HG03060 (cell line): ENCODE data around the gene GGCT.
"Not testable (repeated sequence)": the region's sequence is repeated elsewhere in the genome, so short reads cannot be mapped to it uniquely, and the experiment has no call there.

Source experiments
- ATAC-seq: cut with Tn5 transposase; IDR thresholded peaks from one replicate; pipeline ENCODE4 v1.9.1; 2021; ENCODE audit warnings: low read depth, moderate number of reproducible peaks; ENCODE audit not compliant: unreplicated experiment

GGCT gene, protein sequence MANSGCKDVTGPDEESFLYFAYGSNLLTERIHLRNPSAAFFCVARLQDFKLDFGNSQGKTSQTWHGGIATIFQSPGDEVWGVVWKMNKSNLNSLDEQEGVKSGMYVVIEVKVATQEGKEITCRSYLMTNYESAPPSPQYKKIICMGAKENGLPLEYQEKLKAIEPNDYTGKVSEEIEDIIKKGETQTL

DNA sequence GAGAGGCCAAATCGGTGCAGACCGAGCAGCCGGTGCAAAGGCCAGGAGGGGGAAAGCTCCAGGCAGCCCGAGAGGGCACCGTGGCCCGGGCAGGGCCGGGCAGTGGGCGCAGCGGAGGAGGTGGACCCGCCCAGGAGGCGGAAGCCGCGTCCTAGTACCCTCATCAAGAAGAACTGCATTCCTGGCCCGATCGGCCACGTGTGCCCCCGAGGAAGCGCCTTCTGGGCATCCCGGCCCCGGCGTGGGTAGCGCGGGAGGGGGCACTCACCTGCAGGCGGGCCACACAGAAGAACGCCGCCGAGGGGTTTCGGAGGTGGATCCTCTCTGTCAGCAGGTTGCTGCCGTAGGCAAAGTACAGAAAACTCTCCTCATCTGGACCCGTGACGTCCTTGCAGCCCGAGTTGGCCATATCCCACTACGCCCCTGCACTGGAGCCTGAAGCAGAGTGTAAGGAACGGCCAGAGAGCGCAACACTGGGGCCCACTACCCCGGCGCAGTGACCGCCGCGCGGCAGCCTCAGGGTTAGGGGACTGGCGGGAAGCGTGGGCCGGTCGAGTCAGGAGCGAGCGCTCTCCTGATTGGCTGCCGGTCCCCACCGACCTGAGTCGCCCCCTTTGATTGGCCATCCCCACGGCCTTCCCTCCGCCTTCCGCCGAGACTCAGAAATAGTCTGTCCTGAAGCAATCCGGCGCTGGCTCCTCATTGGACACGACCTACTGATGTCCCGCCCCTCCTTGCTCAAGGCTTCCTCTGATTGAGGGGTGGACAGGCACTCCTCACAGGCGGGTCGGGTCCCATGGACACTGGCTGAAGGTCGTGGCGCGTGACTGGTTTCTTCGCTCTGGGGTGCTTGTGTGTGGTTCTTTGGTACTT is at the start of gene GGCT:
GGCT (minus strand) TSS at position 529 of the 873 bp plus-strand sequence; CDS start at position 409, 120 bp downstream.
- peak; percentile 96 for ATAC-seq

DNA sequence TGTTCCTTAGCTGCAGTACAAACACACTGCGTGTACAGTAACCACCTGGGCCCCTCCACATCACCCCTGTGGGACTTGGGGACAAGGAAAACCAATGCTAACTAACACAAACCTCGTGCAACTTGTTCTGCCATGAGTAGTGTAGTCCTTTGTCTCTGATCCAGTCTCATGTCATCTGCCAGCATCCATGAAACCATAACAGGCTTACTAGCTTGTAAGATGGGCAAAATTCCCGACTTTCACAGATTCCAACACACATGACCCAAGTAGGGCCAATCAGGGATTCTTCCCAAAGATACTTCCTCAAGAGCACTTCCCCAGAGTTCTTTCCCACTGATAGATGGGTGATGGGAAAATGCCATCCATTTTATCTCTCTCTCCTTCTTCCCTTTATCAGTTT is 48.9 kb upstream of the GGCT start:
- no peak for ATAC-seq

DNA sequence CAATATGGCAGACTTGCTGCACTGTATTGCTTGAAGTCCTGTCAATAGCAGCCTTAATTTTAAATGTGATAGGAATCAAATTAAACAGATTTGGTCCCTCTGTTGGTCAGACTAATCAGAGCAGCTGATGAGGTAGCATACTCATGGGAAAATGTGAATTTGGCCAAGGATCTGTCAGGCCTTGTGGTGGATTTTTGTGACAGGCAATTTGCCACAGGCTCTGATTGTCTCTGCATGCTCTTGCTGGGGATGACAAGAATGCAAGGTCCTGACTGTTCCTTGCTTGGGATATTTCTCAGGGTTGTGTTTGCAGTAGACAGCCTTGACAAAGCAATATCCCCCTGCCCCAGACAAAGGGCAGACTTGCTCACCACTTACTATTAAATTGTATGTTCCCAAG is 48.5 kb upstream of the GGCT start:
- no peak for ATAC-seq

DNA sequence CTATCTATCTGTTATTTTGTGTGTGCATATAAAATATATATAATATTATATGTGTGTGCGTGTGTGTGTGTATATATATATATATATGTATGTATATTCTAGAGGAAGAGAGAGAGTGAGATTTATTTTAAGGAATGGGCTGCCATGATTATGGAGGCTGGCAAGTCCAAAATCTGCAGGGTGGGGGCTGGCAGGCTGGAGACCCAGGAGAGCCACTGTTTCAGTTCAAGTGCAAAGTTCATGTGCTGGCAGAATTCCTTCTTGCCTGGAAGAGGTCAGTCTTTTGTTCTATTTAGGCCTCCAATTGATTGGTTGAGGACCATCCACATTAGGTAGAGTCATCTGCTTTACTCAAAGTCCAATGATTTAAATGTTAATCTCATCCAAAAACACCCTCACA is 47.7 kb upstream of the GGCT start:
- ATAC-seq: no peak

DNA sequence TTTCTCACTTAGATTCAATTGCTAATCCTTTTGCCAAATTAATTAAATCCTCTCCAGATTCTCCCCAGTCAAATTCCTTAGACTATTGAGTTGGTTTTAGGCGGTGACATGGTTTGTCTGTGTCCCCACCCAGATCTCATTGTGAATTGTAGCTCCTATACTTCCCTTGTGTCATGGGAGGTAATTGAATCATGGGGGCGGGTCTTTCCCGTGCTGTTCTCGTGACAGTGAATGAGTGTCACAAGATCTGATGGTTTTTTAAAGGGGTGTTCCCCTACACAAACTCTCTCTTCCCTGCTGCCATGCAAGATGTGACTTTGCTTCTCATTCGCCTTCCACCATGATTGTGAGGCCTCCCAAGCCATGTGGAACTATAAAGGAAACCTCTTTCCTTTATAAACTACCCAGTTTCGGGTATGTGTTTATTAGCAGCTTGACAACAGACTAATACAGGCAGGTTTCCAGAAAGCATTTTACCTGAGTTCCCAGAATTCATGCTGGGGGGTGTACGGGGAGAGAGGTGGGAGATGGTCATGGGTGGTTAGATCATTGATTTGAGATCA is 45.4 kb upstream of the GGCT start:
- no peak for ATAC-seq

DNA sequence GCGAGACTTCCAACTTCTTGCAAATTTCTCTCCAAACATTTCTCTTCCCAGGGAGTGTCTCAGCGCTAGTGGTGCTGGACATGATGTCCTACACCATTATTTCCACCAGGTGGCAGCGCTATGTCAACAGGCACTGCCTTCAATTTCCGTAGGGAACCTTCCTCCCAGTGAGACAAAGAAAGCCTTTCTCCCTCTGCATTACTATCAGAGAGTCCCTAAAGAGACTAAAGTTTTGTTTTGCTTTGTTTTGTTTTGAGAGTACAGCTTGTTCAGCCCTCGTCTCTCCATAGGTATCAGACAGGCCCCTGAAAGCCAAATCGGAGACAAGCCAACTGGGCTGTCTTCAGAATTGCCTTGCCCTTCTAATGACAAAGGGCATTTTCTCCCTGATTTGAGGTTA is 44.2 kb upstream of the GGCT start:
- no peak for ATAC-seq

DNA sequence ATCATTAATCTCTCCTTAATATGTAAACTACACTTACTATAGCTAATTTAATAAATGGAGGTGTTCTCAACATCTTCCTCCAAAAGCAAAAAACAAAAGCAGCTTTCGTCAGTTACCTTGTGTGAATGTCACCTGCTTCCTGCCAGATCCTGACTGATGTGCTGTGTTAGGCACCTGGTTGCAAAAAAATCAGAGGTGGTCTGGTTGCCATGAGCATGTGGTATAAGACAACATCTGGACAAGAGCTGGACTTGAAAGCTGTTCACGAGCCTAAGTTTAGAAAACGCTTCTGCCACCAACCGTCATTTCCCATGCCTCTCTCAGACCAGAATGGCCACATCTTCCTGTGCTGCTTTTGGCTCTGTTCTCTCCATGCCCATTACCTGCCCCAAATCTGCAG is 42.0 kb upstream of the GGCT start:
- ATAC-seq: no peak

DNA sequence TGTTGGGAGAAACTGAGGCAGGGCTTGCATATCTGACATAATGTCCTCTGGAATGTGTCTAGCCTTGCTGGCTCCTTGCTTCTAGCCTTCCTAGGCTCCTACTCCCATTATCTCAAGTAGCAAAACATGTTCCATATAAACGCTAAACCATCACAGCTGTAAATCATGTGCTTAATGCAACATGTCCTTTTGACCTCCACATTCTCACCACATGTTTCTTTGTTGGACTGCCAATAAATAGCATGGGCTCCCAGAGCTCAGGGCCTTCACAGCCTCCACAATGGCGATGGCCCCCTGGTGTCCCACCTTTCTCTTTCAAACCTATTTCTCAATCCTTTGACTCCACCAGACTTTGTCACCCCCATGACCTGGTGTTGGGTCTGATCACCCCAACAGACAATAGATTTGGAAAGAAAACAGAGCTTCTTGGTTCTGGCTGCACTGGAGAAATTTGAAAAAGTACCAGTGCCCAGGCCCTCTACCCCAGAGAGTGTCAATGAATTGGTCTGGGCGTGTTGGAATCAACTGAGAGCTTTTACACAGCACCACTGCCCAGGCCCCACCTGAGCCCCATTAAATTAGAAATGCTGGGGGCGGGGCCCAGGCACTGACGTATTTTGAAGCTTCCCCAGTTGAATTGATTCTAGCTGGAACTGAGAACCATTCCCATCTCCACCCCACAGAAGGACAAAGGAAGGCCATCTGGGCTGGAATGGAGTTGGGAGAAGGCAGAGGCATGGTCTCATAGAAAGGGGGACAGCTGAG is 41.3 kb upstream of the GGCT start:
- no peak for ATAC-seq

DNA sequence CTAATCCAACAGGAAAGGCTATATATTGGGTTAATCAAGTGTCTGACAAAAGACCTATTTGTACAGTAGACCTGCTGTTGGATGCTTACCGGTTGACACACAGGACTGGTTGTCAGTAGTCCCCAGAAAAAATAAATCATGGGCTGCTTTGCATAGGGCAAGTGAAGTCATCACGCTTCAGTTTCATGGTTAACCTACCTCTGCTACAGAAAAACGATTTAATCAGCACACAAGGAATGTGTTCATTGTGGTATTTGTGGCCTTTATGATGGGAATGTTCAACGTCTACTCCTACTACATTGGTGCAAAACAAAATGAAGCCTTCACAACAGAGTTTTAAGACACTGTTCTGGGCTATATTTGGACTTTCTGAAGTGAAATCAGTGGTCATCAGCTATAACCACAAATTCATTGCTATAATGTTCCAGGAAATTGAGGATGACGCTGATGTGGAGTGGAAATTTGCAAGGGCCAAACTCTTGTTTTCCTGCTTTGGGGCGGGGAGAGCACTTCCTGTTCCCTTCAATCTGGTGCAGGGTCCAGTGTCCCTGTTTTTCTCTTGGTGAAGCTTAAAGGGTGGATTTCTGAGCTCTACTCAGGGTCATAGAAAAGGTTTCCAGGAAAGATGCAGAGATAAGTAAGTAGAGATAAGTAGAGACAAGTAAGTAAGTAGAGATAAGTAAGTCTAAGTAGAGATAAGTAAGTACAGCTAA is 39.3 kb upstream of the GGCT start:
- no peak for ATAC-seq

DNA sequence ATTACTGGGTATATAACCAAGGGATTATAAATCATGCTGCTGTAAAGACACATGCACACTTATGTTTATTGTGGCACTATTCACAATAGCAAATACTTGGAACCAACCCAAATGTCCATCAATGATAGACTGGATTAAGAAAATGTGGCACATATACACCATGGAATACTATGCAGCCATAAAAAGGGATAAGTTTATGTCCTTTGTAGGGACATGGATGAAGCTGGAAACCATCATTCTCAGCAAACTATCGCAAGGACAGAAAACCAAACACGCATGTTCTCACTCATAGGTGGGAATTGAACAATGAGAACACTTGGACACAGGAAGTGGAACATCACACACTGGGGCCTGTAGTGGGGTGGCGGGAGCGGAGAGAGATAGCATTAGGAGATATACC is 38.5 kb upstream of the GGCT start:
- not testable (repeated sequence) for ATAC-seq

DNA sequence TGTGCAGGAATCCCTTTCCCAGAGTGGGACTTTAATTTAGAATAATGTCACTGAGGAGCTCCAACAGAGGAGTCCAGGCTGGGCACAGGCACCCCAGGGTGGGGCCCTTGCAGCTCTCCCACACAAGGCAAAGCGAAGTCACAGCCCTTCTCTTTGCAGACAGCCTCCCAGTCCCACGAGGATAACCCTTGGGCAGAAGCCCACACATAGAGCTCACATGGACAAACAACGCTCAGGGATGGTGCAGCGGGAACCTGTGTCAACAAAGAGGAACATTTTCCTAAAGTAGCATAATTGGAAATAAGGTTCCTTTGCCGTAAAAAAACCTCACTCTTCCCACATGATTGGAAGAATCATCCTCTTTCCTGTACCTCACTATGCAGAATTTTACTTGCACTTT is 29.3 kb upstream of the GGCT start:
- ATAC-seq: no peak

DNA sequence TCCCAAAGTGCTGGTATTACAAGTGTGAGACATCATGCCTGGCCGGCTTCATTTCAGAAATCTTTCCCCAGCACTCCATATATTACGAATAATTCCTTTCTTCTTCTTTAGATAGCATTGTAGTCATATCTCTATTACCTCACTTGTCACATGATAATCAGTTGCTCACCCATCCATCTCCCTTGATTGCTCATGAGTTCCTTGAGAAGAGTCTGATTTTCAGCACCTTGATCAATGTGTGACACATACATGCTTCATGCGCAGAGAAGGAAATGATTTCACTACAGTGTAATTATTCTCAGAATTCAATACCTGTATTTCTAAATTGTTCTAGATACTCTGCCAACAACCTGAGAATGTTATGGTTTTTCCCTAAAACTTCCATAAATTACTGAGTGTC is 26.7 kb upstream of the GGCT start:
- ATAC-seq: no peak

DNA sequence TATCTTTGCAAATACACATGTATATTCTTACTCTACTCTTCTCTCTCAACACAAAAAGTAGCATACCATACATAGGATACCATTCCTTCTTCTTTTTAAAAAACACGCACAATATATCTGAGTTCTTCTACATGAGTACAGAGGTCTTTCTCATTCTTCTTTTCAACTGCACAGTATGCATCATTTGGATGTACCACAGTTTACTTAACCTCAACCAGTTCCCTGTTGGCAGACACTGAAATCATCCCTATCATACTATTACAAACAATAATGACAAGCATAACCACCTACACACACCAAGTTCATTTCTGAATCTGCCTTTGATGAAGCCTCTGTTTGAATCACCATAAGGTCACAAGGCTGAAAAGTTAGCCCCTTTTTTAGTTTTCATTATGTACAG is 25.7 kb upstream of the GGCT start:
- ATAC-seq: no peak

DNA sequence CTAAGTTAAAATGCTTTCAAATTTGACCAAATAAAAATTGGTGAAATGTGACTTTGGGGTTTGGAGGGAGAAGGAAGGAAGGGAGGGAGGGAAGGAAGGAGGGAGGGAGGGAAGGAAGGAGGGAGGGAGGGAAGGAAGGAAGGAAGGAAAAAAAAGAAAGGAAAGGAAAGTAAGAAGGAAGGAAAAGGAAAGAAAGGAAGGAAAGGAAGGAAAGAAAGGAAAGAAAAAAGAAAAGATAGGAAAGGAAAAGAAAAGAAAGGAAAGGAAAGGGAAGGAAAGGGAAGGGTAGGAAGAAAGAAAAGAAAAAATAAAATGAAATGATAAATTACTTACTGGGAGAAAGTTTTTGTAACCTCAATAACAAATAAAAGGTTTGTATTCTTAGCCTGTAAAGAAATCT is 24.1 kb upstream of the GGCT start:
- ATAC-seq: no peak

DNA sequence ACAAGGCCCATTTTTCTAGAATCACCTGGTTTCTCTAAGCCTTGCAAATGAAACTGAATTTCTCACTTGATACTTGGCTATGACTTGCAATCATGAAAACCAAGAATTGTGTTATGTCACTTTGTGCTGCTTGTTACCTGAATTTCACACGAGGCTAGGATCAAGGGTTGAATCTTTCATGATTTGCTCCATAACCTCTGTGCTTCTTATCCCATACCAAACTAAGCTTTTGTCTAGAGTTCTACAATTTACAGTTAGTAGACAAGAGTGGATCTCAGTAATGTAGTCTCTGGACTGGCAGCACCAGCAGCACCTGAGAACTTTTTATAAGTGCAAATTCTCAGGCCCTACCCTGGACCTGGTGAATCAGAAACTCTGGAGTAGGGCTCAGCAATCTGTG is 22.7 kb upstream of the GGCT start:
- not testable (repeated sequence) for ATAC-seq

DNA sequence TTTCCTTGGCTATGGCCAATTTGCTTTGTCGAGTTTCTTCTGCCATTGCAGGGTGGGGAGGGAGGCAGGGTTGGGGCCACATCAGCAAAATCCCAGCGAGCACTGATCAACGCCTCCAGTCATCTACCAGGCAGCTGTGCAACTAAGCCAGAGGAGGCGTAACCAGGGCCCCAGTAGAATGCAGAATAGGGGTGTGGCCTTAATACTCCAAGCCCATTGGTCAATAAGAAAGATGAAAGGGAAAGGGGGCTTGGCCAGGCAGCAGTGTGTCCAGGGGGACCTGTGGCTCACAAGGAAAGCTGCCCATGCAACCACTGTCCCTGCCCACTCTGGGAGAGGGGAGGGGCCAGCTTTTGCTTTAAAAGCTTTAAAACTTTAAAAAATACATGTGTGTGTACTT is 21.5 kb upstream of the GGCT start:
- ATAC-seq: no peak

DNA sequence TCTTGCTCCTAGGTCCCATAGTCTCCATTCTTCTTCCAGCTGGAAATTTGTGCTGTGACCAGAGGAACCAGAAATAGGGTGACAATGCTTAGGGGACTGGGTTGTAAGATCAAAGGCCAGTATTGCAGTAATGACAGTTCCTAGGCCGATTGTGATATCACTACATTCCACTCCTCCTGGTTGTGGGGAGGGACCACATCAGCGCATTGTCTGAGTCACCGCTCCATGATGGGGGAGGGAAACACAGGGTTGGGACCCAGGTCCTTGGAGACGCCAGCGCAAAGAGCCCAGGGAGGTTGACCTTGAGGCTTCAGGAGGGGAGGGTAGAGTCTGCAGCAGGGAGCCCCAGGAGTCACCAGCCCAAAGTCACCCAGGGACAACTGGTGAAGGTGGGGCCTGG is 20.8 kb upstream of the GGCT start:
- ATAC-seq: no peak

DNA sequence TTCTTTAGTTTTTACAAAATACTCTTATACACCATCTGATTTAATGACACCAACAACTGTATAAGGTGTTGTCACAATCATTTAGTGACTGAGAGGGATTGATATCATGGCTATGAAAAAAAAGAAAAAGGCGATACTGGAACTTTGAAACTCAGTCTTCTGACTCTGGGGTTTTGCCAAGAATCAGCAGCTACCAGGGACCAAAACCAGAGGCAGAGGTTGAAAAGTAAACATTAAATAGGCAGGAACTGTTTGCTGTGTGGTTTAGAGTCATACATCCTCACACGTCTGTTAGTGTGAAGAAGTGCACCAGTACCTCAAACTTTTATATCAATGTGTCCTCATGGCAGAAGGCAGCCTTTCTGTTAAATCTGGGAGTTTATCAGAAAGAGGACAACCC is 19.9 kb upstream of the GGCT start:
- no peak for ATAC-seq

DNA sequence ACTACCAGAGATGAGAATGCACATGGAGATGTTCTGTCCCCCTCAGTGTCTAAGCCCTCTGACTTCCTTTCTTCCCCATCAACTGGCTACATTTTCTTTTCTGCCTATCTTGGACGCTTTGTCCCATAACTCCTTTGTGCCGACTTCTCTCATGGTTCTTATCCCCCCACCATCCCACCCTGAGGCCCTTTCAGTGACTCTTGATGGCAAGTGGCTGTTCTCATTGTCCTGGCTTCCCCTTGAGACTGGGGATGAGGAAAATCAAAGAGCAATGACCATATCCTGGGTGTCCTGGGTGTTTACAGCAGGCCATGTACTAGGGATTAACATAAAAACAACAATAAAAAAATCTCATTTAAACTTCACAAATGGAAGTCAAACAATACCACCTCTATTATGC is 18.8 kb upstream of the GGCT start:
- ATAC-seq: no peak

DNA sequence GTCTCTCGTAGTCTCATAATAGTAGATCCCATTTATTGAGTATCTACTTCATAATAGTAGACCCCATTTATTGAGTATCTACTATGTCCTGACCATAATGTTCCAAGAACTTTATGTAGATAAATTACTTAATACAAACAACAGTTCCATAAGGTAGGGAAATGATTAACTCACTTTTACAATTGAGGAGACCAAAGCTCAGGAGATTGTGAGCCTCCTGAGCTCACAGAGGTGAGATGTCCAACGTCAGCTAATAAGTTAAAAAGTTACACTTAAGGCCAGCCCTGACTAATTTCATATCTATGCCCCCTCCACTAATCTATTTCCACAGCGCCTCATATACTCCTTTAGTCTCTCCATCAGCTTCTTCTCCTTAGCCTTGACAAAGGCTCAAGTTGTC is 17.5 kb upstream of the GGCT start:
- ATAC-seq: no peak

DNA sequence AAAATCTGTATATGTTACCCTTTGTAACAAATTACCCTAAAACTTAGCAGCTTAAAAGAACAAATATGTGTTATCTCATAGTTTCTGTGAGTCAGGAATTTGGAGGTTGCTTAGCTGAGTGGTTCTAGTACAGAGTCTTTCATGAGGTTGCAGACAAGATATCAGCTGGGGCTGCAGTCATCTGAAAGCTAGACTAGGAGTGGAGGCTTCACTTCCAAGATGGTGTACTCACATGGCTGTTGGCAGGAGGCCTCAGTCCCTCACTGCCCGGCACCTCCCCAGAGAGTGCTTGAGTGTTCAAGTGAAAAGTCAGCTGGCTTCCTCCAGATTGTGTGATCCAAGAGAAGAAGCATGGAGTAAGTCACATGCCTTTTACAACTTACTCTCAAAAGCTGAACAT is 16.9 kb upstream of the GGCT start:
- no peak for ATAC-seq
